ENCODE results near the gene GOLGA6C.
"Not testable (repeated sequence)": the region's sequence is repeated elsewhere in the genome, so short reads cannot be mapped to it uniquely, and the experiment has no call there.

GOLGA6C gene

DNA sequence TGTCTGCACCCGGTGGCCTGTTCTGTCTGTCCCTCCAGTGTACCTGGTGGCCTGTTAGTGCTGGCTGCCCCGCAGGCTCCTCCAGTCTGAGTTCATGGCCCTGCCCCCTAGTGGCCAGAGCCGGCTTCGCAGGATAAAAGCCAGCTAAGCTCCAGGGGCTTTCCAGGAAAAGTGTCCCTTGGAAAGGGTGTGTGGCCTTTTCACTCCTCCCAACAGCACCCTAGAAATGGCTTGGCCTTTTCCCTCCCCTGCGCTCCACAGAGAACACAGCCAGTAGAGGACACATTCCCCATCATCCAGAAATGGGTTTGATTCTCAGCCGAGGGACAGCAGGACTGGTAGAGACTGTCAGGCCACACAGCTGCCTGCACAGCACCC, 41.2 kb downstream of the GOLGA6C start:
- TF ChIP-seq, protein P1, sequence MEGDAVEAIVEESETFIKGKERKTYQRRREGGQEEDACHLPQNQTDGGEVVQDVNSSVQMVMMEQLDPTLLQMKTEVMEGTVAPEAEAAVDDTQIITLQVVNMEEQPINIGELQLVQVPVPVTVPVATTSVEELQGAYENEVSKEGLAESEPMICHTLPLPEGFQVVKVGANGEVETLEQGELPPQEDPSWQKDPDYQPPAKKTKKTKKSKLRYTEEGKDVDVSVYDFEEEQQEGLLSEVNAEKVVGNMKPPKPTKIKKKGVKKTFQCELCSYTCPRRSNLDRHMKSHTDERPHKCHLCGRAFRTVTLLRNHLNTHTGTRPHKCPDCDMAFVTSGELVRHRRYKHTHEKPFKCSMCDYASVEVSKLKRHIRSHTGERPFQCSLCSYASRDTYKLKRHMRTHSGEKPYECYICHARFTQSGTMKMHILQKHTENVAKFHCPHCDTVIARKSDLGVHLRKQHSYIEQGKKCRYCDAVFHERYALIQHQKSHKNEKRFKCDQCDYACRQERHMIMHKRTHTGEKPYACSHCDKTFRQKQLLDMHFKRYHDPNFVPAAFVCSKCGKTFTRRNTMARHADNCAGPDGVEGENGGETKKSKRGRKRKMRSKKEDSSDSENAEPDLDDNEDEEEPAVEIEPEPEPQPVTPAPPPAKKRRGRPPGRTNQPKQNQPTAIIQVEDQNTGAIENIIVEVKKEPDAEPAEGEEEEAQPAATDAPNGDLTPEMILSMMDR (IDR thresholded peaks at IDR 0.05; ENCODE audit: insufficient read depth, low read depth, low read length, missing control alignments), result peak; percentile 45
- DNase-seq (ENCODE audit: low read depth), result not testable (repeated sequence)

DNA sequence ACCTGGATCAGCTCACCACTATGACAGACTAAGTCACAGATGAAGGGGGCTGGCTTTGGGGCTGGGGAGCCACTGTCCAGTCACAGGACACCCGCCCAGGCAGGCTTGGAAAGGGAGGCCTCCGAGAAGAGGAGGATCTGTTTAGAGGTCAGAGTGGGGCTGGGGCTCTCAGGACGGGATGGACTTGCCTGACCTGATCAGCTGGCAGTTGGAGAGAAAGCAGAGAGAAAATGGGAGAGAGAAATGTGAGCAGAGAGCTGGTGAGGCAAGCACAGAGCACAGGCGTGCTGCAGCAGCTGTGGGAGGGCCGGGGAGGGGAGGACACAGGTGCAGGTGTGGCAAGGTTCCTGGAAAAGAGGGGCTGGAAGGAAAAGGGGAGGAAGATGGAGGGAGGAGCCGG, 41.9 kb downstream of the GOLGA6C start:
- H3K4me3 ChIP-seq (ENCODE audit: low read length); DNase-seq (ENCODE audit: low read depth): not testable (repeated sequence)

More for the DNA sequence above, 41.2 kb downstream of the GOLGA6C start:
- not testable (repeated sequence) for H3K4me3 ChIP-seq (ENCODE audit: low read length)

DNA sequence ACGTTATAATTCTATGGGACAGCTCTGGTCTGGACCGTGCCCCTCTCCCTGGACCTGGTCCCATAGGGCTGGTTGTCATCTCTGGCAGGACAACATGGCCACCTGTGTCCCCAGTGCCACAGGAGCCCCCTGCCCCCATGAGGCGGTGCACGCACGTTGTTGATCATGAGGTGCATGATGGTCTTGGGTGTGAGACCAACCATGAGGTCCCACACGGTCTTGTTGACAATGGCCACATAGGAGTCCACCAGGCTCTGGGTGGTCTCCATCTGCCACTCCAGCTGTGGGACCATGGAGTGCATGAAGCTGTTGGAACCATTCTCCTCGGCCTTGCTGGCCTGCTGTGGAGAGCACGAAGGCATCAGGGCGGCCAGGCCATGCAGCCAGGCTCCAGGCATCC, 44.2 kb downstream of the GOLGA6C start:
- TF ChIP-seq, protein P1 (IDR thresholded peaks at IDR 0.05; ENCODE audit: insufficient read depth, low read depth, low read length, missing control alignments), result no peak
- no peak for DNase-seq (ENCODE audit: low read depth)
- H3K4me3 ChIP-seq (ENCODE audit: low read length), result no peak overlapping the region

DNA sequence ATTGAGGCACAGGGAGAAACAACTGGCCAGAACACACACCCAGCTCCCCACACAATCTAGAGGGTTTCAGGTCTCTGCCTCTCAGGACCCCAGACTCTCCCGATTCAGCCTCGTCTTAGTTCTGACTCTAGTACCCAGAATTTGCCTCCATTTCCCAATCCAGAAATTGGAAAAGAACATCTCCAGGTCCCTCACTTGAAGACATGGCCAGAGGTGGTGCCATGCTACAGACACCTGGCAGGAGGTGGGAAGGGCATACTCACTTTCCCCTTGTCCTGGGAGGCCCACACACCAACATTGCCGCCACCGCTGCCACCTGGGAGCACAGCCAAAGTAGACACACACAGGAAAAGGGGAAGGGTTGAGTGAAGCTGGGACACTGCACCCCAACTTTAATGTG, 44.6 kb downstream of the GOLGA6C start:
- not testable (repeated sequence) for DNase-seq (ENCODE audit: low read depth); H3K4me3 ChIP-seq (ENCODE audit: low read length)

DNA sequence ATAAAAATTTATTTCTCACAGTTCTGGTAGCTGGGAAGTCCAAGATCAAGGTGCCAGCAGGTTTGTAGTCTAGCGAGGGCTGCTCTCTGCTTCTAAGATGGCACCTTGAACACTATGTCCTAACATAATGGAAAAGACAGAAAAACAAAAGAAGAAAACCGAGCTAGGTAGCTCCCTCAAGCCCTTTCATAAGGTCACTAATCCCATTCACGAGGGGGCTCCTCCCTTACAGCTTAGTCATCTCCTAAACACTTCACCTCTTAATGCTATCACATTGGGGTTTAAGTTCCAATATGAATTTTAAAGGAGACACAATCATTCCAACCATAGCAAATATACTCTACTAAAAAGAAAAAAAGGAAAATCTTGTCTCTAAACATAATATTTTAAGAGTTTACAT, 48.1 kb downstream of the GOLGA6C start:
- no peak for DNase-seq (ENCODE audit: low read depth)
- no peak overlapping the region for H3K4me3 ChIP-seq (ENCODE audit: low read length)
- TF ChIP-seq, protein P1 (IDR thresholded peaks at IDR 0.05; ENCODE audit: insufficient read depth, low read depth, low read length, missing control alignments), result no peak

DNA sequence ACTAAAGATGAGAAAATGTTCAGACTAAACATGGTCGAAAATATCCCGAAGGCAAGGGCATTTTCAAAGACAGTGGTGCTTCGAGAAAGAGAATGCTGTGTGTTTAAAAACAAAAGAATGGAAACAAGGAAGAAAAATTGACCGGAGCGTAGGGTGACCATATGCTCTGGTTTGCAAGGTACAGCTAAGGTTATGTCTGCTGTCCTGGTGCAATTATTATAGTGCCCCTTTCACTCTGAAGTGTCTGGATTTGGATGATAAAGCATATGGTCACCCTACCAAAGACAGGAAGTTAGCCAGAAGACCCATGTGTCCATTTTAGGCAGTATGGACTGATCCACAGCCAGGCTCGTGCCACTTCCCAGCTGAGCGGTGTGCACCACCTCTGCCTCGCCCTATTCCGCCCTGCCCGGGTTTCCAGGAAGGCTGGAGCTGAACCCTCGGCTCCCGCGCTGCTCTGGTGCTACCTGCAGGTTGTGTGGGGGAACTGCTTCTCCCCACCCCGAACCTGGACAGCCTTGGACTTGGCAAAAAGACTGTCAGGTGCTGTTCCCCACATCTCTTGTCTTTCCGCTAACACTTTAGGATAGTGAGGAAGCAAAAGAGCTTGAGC, 49.8 kb downstream of the GOLGA6C start:
- no peak overlapping the region for H3K4me3 ChIP-seq (ENCODE audit: low read length)
- TF ChIP-seq, protein P1 (IDR thresholded peaks at IDR 0.05; ENCODE audit: insufficient read depth, low read depth, low read length, missing control alignments), result peak; percentile 70
- peak; percentile 69 for DNase-seq (ENCODE audit: low read depth)

DNA sequence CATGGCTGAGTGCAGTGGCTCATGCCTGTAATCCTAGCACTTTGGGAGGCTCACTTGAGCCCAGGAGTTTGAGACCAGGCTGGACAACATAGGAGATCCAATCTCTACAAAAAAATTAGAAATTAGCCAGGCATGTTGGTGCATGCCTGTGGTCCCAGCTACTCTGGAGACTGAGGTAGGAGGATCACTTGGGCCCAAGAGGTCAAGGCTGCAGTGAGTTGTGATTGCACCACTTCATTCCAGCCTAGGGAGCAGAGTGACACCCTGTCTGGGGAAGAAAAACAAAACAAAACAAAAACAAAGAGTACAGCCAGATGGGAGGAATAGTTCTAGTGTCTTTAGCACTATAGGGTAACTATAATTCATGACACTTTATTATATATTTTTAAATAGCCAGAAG, 51.6 kb downstream of the GOLGA6C start:
- DNase-seq (ENCODE audit: low read depth), result no peak
- TF ChIP-seq, protein P1 (IDR thresholded peaks at IDR 0.05; ENCODE audit: insufficient read depth, low read depth, low read length, missing control alignments), result no peak
- H3K4me3 ChIP-seq (ENCODE audit: low read length), result no peak overlapping the region

DNA sequence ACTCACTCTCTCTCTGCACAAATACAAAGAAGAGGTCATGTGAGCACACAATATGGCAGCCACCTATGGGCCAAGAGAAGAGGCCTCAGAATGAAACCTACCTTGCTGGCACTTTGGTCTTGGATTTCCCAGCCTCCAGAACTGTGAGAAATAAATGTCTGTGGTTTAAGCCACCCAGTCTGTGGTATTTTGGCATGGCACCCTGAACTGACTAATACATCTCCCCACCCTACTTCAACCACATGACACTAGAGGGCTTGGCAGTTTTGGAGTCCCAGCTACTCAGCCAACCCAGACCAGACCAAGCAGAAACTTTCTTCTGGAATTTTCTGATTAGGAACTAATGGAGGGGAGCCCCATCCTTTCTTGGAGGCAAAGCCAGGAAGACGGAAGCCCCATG, 54.4 kb downstream of the GOLGA6C start:
- peak; percentile 68 for DNase-seq (ENCODE audit: low read depth)
- H3K4me3 ChIP-seq (ENCODE audit: low read length), result not testable (repeated sequence)
